ENCODE measurements around the gene RIN1.
"Not testable (repeated sequence)": the region's sequence is repeated elsewhere in the genome, so short reads cannot be mapped to it uniquely, and the experiment has no call there.

The RIN1 gene, protein sequence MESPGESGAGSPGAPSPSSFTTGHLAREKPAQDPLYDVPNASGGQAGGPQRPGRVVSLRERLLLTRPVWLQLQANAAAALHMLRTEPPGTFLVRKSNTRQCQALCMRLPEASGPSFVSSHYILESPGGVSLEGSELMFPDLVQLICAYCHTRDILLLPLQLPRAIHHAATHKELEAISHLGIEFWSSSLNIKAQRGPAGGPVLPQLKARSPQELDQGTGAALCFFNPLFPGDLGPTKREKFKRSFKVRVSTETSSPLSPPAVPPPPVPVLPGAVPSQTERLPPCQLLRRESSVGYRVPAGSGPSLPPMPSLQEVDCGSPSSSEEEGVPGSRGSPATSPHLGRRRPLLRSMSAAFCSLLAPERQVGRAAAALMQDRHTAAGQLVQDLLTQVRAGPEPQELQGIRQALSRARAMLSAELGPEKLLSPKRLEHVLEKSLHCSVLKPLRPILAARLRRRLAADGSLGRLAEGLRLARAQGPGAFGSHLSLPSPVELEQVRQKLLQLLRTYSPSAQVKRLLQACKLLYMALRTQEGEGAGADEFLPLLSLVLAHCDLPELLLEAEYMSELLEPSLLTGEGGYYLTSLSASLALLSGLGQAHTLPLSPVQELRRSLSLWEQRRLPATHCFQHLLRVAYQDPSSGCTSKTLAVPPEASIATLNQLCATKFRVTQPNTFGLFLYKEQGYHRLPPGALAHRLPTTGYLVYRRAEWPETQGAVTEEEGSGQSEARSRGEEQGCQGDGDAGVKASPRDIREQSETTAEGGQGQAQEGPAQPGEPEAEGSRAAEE

DNA sequence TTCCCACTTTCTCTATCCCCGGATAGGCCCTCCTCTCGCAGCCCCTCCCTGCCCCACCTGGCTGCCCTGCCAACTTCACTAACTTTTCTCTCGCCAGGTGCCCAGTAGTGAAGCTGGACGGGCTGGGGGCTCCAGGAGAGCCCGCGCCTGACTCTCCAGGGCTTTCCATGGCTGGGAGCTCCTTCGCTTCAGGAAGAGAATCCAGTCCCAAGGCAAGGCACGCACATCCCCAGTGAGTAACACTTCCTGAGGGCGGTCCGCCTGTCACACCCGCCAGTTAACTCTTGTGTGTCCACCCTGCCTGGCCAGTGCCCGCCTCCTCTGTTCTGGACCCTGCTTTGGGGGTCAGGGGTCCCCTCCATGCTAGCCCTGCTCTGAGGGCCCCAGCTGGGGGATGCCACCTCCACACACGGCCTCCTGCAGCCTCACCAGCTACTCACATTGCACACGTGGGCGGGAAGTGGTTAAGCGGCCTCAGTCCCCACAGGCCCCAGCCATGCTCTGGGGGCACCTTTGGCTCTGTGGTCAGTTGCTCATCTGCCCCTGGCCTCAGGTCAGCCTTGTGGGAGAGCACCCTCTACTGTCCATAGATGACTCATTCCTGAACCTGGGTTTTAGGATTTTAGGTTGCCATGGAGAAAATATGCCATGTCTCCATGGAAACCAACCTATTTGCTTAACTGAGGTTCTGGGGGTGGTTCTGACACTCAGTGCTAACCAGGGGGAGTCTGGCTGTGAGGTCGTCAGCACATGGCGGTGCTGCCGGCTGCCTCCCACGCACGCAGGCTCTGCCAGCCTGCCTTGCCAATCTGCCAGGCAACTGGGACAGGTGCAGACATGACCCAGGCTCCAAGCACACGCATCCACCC, at the start of gene RIN1:
Gene RIN1, minus strand, starts transcription at position 201 of the 869 bp plus-strand sequence. Its CDS starts 32 bp downstream, at position 169.
- peak within 1 kb of the TSS; percentile 24 for H3K4me3 ChIP-seq (ENCODE audit: low read depth, low read length)

DNA sequence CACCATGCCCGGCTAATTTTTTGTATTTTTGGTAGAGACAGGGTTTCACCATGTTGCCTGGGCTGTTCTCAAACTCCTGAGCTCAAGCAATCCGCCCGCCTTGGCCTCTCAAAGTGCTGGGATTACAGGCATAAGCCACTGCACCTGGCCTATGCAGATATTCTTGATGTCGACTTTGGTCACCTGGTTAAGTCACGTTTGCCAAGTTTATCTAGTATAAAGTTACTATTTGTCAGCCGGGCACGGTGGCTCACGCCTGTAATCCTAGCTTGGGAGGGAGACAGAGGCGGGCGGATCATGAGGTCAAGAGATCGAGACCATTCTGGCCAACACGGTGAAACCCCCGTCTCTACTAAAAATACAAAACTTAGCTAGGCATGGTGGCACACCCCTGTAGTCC, 48.1 kb upstream of the RIN1 start:
- not testable (repeated sequence) for H3K4me3 ChIP-seq (ENCODE audit: low read depth, low read length)

DNA sequence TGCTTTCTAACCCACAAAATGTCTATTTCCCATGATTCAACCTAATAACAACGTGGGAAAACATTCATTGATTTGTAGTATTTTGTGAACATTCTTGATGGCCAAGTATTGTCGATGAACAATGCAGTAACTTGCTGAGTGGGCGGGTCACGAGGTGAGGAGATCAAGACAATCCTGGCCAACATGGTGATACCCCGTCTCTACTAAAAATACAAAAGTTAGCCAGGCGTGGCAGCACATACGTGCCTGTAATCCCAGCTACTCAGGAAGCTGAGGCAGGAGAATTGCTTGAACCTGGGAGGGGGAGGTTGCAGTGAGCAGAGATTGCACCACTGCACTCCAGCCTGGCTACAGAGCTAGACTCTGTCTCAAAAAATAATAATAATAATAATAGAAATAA, 44.0 kb upstream of the RIN1 start:
- not testable (repeated sequence) for H3K4me3 ChIP-seq (ENCODE audit: low read depth, low read length)

DNA sequence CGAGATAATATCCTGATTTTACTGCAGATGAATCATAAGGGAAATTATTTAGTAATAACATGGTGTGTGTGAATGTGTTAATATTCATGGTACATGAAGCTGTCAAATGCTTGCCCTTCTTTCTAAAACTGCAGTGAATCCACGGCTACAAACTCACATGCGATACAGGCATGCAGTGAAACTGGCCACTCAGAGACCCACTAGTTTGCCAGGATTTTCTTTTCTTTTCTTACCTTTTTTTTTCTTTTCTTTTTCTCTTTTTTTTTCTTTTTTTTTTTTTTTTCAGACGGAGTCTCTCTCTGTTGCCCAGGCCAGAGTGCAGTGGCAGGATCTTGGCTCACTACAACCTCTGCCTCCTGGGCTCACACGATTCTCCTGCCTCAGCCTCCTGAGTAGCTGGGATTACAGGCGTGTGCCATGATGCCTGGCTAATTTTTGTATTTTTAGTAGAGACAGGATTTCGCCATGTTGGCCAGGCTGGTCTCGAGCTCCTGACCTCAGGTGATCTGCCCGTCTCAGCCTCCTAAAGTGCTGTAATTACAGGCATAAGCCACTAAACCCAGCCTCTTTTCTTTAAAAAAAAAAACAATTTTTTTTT, 37.6 kb upstream of the RIN1 start:
- not testable (repeated sequence) for H3K4me3 ChIP-seq (ENCODE audit: low read depth, low read length)

DNA sequence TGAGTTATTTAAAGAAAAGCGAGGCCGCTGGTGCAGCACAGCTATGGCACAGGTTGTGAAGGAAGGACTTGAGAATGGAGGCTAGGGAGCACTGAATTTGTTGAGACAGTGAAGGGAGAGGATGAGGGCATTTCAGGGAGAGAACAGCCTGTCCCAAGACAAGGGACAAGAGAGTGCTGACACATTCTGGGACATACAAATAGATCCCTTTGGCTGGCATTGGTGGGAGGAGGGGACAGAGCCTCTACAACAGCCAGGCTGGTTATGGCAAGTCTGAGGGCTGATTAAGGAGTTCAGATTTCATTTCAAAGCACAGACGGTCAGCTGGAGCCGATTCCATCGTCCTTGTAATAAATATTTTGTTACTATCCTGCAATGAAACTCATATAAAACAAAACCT, 37.0 kb upstream of the RIN1 start:
- H3K4me3 ChIP-seq (ENCODE audit: low read depth, low read length): no peak overlapping the region

DNA sequence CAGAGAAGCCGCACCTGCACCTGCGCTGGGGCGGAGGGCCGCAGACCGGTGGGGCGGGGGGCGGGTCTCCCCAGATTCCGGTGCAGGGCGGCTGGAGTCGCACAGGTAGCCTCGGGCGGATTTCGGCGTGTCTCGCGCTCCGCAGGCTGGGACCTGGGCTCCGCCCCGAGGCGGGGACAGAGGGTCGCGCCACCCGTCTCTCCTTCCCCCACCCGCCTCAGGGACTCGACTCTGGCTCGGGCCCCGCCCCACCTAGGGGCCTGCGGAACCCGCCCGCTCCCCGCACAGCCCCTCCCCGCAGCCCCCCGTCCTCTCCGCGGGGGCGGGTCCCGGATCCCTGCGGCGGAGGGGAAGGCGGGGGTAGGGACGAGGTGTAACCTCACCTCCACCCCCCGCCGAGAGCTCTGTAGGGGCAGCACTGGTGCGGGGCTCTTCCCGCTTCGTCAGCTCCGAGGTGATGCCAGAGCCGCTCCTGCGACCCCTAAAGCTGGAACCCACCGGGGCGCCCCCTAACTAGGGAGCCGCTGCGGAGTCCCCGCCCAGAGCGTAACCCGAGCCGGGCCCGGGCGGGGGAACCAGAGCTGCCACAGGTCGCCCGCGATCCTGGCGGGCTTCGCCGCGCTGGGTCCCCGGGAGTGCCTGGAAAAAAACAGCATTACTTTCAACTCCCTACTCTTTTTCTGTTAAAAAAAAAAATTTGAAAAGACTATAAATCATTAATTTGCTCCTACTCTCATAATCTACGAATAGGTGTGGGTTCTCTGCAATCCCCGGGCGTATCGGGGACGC, 35.6 kb upstream of the RIN1 start, which contains the start of gene SLC29A2:
Gene SLC29A2, minus strand, starts transcription at position 134 of the 789 bp plus-strand sequence. CDS start 169 bp downstream, outside the sequence.
- peak within 1 kb of the TSS; percentile 91 for H3K4me3 ChIP-seq (ENCODE audit: low read depth, low read length)

DNA sequence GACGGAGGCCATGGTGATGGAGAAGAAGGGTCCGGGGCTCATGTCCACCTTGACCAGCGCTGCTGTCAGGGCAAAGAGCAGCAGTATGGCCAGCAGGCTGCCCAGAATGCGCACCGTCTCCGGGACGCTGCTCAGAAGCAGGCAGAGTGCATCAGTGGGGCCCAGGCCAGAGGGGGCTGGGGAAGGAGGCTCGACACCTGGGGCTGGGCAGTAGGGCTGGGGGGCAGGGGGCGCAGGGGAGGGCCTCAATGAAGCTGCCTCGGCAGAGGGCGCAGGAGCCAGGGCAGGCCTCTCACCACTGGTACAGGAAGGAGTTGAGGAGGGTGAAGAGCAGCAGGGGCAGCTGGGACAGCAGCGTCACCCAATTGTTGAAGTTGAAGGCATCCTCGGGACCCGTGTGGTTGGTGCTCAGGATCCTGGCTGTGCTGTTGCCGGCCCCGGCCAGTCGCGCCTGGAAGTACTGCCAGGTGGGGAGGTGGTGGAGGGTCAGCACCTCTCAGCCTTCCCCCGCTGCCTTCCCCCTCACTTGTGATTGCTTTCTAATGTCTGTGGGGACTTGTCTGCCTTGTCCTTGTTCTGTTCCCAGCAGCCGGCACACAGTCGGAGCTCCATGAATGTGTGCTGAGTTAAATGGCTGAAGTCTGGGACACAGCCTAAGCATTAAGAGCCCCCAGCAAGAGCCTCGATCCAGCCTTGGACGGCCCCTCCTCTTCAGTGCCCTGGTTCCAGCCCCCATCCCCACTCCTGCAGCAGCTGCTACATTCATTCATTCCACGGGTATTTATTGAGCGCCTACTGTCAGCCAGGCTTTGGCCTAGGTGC, 33.0 kb upstream of the RIN1 start:
- no peak overlapping the region for H3K4me3 ChIP-seq (ENCODE audit: low read depth, low read length)

DNA sequence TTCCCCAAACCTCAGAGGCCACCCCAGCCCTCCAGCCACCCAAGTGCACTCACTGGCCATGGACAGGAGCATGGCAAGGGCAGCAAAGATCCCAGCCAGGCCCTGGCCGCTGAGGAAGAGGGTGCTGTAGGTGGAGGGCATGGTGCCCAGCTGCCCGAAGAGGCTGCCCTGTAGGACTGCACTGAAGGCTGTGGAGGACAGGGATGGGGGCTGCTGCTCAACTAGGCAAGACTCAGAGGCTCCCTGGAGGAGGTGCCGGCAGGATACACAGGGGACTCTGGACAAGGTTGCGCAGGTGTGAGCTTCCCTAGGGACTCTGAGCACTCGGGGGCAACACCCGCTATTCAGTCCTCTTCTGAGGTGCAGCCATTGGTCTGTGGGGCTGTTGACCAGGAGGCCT, 32.2 kb upstream of the RIN1 start:
- no peak overlapping the region for H3K4me3 ChIP-seq (ENCODE audit: low read depth, low read length)

DNA sequence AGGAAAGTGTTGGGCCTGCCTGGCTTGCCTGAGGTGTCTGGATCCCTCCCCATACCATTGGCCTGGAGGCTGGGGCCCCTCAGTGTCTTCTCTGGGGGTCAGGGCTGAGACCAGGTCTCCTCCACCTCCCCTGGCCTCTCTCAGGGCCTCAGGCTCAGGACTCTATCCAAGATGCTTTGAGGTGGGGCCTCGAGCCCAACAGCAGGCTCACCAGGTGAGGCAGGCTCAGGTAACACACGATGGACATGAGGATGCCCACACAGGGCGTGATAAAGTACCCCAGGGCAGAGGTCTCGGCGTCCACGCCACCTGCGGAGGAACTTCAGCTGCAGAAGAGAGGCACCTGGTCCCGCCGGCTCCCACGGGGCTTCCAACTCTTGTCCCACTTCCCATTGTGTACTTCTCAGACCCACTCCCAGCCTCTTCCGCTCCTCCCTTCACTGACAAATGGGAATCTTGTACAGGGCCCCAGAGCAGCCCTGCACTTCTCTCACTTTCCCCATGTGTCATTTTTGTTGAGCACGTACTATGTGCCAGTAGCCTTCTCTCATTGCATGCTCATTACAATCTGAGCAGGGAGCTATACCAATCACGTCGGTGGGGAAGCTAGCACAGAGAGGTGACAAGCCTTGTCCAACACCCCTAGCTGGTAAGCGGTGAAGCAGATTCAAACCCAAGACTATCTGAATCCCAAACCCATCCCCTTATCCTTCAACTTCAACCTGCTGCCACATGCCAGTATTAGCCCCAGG, 31.5 kb upstream of the RIN1 start:
- H3K4me3 ChIP-seq (ENCODE audit: low read depth, low read length): no peak overlapping the region

DNA sequence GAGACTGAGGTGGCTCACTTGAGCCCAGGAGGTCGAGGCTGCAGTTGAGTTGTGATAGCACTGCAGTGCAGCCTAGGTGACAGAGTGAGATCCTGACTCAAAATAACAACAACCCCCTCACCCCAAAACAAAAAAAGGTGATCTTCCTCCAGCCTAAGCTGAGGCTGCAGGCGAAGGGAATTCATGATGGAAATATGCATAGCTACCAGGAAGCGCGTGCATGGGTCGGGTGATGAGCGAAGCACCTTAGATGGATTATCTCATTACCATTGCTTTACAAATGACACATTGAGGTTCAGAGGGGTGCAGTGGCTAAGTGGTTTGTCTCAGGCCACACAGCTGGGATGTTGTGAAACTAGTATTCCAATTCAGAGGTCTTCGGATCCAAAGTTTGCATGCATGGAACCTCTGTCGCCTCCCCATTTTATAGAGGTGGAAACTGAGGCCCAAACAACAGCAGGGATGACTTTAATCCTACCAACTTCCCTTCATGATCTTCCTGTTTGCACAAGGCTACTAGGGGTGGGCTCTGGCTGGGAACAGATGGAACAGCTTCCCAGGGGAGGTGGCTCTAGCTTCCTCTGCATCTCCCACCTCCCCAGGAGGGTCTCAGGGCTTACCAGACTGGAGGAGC, 30.7 kb upstream of the RIN1 start:
- H3K4me3 ChIP-seq (ENCODE audit: low read depth, low read length): no peak overlapping the region

DNA sequence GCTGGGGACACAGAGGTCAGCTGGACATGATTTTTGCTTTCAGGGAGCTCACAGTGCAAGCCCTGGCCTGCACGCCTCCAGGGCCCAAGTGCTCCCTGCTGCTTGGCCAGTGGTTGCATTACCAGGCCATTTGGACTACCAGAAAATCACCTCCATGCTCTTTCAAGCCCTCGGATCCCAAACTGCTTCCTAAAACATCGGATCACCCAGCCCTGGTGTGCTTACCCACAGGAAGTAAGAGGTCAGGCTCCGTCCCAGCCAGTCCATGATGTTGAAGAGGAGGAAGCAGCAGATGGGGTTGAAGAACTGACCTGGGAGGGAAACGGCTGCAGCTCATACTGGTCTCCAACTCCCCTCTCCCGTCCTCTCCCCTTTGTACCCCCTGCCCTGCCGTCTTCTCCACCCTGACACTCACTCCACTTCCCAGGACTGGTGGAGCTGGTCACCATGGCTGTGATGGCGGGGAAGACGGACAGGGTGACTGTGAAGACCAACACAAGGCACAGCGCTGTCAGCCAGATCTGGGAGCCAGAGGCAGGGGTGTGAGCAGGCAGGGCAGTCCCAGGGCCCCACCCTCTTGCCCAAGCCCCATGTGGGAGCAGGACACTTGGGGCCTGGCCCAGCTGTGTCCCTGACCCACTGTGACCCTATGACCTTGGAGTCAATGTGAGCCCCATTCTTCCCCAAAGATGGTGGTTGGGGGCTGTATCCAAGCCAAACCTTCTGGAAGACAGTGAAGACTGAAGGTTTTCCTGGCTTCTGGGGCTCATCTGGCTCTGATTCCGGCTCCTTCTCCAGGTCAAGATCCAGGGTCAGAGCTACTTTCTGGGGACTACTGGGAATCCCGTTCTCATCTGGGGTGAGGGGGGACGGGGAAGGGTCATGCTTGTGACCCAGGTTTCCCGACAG, 29.7 kb upstream of the RIN1 start:
- H3K4me3 ChIP-seq (ENCODE audit: low read depth, low read length): no peak overlapping the region

DNA sequence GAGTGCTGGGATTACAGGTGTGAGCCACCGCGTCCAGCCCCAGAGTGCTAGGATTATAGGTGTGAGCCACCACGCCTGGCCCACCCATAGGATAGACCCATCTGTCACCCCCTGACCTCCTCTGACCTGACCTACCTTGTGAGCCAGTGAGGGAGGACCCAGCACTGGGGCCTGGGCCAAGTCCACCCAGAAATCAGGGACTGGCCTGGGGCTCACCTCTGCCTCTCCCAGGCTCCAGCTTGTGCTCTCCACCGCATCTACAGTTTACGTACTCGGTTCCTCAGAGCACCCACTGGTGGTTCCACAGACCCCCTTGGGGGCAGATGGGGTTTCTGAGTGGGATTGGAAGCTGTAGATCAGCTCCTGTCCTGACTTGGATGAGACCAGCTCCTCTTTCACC, 28.9 kb upstream of the RIN1 start:
- H3K4me3 ChIP-seq (ENCODE audit: low read depth, low read length): no peak overlapping the region

DNA sequence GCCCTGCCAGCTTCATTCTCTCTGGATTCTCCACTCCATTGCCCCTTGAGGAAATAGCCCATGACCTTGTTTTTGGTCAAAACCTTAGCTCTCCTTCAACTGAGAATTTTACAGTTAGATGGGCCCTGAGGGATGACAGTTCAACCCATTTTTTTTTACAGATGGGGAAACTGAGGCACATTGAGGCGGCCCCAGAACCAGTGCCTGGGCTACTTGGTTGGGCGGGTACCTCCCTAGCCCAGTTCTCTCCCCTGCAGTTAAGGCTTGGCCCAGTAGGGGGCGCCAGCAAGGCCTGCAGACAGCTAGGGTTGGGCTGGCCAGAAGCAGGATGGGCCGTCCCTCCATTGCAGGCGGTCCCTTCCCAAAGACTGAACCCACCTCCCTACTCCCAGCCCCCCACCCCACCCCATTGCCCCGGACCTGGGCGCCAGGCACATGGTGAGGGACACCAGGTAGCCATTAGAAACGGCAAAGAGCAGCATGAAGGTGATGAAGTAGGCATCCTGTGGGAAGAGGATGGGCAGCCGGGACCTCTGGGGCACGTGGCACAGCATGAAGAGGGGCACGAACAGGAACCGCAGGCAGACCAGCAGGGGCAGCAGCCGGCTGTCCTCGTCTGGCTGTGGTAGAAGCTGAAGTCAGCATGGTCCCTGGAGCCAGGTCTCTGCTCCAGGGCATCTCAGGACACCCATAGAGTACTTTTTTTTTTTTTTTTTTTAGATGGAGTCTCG, 27.7 kb upstream of the RIN1 start:
- no peak overlapping the region for H3K4me3 ChIP-seq (ENCODE audit: low read depth, low read length)

DNA sequence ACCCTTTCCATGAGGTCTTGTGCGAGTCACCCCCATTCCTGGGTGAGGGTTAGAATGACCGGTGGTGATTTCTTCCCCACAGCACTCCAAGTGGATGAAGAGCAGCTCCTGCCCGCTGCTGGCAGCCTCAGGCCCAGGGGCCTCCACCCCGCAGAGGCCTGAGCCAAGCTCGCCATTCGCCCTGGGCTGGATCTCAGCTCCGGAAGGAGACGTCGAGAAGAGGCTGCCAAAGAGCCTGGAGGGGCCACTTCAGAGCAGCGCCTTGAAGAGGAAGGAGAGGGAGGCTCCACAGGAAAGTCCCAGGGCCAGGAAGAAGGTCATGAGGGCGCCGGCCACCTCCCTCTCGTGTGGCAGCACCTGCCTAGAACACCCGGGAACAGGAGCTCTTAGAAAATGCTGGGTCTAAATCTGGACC, 27.0 kb upstream of the RIN1 start:
- H3K4me3 ChIP-seq (ENCODE audit: low read depth, low read length): no peak overlapping the region

DNA sequence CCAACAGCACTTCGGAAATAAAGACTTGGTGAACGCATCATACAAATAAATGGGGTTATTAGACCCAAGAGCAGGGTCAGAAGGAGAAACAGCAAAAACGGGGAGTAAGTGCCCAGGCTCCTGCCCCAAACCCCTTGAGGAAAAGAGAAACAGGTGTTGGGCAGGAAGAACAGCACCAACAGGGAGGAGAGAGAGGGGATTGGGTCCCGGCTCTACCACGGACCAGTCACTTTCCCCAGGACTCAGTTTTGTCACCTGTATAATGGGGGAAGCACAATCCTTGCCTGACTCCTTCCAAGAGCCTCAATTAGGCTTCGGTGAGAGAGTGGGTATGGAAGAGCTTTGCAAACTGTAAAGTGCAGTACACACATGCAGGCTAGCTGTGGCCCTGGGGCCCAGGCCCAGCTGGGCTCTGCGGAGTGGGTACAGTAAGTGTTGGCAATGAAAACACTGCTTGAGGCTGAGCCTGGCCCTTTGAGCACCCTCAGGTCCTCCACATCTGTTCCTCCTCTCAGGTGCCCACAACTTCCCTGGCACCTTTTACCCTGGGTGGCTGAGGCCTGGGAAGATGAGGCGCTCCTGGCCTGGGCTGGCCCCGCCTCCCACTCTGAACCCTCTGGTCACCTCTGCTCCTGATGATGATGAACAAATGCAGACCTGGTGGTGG, 26.4 kb upstream of the RIN1 start:
- H3K4me3 ChIP-seq (ENCODE audit: low read depth, low read length): no peak overlapping the region

DNA sequence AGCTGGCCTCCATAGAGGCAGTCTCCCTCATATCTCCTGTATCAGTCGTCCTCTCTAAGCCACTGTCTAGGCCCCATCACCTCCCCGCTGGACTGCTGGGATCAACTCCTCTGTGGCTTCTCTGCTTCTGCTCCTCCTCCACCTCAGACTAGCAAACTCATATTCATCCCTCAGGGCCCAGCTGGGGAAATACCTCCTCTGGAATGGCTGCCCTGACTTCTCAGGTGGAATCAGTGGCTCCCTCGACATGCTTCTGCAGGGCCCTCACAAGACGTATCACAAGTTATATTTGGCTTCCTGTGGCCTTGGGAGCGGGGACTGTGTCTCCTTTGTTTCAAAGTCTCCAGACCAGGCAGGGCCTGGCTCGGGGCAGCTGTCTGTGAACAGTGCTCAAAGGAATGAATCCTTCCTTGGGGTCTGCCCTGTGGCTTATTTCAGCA, 25.3 kb upstream of the RIN1 start:
- no peak overlapping the region for H3K4me3 ChIP-seq (ENCODE audit: low read depth, low read length)
